Skeletal muscle satellite cell (primary cell): ENCODE results near the gene MTUS2.

Source experiments
- H3K27me3 ChIP-seq: 2 replicates; pipeline ENCODE4 v1.7.0; 2013; ENCODE audit warnings: low read length; ENCODE audit not compliant: control insufficient read depth, insufficient read depth
- H3K36me3 ChIP-seq: 2 replicates; pipeline ENCODE4 v1.7.0; 2013; ENCODE audit warnings: mild to moderate bottlenecking, control low read depth, low read length; ENCODE audit not compliant: insufficient read depth
- H3K4me1 ChIP-seq: 2 replicates; pipeline ENCODE4 v1.7.0; 2013; ENCODE audit warnings: low read length; ENCODE audit not compliant: control insufficient read depth, insufficient read depth
- H3K4me2 ChIP-seq: 2 replicates; pipeline ENCODE4 v1.7.0; 2013; ENCODE audit warnings: mild to moderate bottlenecking, low read length
- H3K4me3 ChIP-seq: 2 replicates; pipeline ENCODE4 v1.7.0; 2013; ENCODE audit warnings: low read length
- H3K9ac ChIP-seq: 2 replicates; pipeline ENCODE4 v1.7.0; 2013; ENCODE audit warnings: mild to moderate bottlenecking, low read depth, low read length, moderate library complexity
- H3K9me3 ChIP-seq: replicated peaks from 2 replicates; pipeline ENCODE4 v1.7.0; 2013; ENCODE audit warnings: mild to moderate bottlenecking, control low read depth, low read length

The MTUS2 gene

DNA sequence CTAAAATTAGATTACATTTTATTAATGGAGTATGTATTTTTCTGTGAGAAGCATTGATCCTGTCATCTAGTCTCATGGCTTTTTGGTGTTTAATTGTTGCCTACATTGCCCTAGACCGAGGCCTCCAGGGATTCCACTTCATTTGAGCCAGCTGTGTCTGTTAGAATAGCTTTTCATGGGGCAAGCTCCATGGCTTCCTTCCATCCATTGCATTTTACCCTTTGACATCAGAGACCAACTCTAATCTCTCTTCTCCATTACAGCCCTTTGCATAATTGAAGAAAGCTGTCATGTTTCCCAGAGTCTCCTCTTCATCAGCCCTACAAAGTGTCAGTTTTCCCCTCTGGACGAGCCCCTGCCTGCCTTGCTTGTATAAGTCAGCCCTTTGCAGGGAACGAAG, 70.6 kb downstream of the MTUS2 start:
- H3K4me1 ChIP-seq = no peaks in the 10 kb centered on the region
- H3K4me2 ChIP-seq = no peak overlapping the region
- H3K36me3 ChIP-seq = no peaks in the 10 kb centered on the region
- no peaks in the 10 kb centered on the region for H3K27me3 ChIP-seq
- H3K4me3 ChIP-seq = no peak overlapping the region
- no peaks in the 10 kb centered on the region for H3K9me3 ChIP-seq
- no peak overlapping the region for H3K9ac ChIP-seq

GRCh38 chr13:28918030-28918429, 97.9 kb downstream of the MTUS2 start:
- H3K27me3 ChIP-seq = no peaks in the 10 kb centered on the region
- no peaks in the 10 kb centered on the region for H3K4me1 ChIP-seq
- no peaks in the 10 kb centered on the region for H3K36me3 ChIP-seq
- H3K9me3 ChIP-seq = no peaks in the 10 kb centered on the region
- no peak overlapping the region for H3K9ac ChIP-seq
- H3K4me3 ChIP-seq = no peak overlapping the region
- no peak overlapping the region for H3K4me2 ChIP-seq

- H3K4me1 ChIP-seq = no peaks in the 10 kb centered on the region
- H3K36me3 ChIP-seq = no peaks in the 10 kb centered on the region
- no peak overlapping the region for H3K4me2 ChIP-seq
- no peaks in the 10 kb centered on the region for H3K27me3 ChIP-seq
- H3K9me3 ChIP-seq = no peaks in the 10 kb centered on the region
- H3K4me3 ChIP-seq = no peak overlapping the region
- H3K9ac ChIP-seq = no peak overlapping the region
These were observed 102.2 kb downstream of the MTUS2 start for GRCh38 chr13:28922341-28922740.

- no peak overlapping the region for H3K9ac ChIP-seq
- H3K36me3 ChIP-seq = no peaks in the 10 kb centered on the region
- H3K27me3 ChIP-seq = no peaks in the 10 kb centered on the region
- no peaks in the 10 kb centered on the region for H3K4me1 ChIP-seq
- no peaks in the 10 kb centered on the region for H3K9me3 ChIP-seq
- H3K4me2 ChIP-seq = no peak overlapping the region
- H3K4me3 ChIP-seq = no peak overlapping the region
These were observed 115.0 kb downstream of the MTUS2 start for GRCh38 chr13:28935104-28935503.

DNA sequence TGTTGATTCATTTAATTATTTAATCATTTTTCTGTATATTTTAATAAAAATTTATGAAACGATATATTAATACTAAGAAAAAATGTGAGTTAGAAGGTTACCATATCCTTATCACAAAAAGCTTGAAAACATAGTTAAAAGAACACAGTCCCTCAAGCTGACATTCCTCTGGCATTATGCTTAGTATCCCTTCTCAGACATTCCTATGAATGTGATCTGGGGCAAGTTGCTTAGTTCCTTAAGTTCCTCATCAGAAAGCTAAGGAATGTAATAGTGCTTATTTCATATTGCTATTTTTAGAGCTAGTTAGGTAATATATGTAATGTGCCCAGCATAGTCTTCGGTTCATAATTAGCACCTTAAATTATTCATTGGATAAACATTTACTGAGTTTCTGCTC, 122.8 kb downstream of the MTUS2 start:
- no peaks in the 10 kb centered on the region for H3K4me1 ChIP-seq
- H3K9ac ChIP-seq = no peak overlapping the region
- H3K36me3 ChIP-seq = no peaks in the 10 kb centered on the region
- no peak overlapping the region for H3K4me3 ChIP-seq
- H3K4me2 ChIP-seq = no peak overlapping the region
- no peaks in the 10 kb centered on the region for H3K9me3 ChIP-seq
- no peaks in the 10 kb centered on the region for H3K27me3 ChIP-seq

DNA sequence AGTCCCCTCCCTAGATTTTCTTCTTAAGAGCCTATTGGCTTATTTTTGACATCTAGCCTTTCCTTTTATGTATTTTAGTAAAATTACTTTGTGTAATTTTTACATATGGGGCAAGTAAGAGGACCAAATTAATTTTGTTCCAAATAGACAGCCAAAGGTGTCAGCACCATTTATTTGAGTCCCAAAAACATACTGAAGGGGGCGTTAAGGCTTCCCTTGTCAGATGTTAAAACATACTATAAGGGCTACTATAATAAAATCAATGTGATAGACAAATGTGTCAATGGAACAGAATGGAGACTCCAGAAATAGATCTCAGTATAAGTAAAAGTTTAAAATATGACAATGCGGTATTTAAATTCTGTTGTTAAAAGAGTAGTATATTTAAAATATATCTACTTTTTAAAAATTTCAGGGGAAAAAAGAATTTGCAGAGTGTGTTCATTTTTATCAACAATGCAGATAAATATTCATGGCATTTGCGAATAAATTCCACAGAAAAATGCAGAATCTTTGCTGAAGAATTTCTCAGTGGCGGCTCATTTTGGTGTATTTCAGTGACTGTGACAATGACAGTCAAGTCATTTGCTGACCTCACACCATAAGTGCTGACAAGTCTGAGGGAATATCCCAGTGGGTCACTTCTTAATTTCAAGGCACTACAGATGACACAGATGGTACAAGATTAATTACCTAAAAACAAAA, 133.7 kb downstream of the MTUS2 start:
- H3K27me3 ChIP-seq = no peaks in the 10 kb centered on the region
- H3K9ac ChIP-seq = no peak overlapping the region
- no peak overlapping the region for H3K4me2 ChIP-seq
- H3K36me3 ChIP-seq = no peaks in the 10 kb centered on the region
- H3K4me1 ChIP-seq = no peaks in the 10 kb centered on the region
- no peaks in the 10 kb centered on the region for H3K9me3 ChIP-seq
- H3K4me3 ChIP-seq = no peak overlapping the region

DNA sequence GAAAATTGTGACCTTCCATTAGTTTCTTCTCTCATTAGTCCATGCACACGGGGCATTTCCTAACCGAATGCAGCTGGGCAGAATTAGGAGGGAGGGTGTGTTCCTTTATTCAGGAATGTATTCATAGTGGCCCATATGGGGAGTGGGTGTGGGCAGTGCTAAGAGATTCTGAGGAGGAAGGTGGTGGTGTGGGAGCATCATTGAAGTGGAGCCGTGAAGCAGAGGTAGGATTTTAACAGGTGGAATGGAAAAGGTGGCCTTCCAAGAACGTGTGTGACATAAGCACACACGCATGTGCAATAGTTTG, 134.2 kb downstream of the MTUS2 start:
- Histone ChIP-seq H3K4me1 (no peaks in the 10 kb centered on the region), H3K4me2 (no peak overlapping the region), H3K36me3 (no peaks in the 10 kb centered on the region), H3K4me3 (no peak overlapping the region), H3K9ac (no peak overlapping the region), H3K9me3 (no peaks in the 10 kb centered on the region), H3K27me3 (no peaks in the 10 kb centered on the region)

GRCh38 chr13:28954810-28955209, 134.7 kb downstream of the MTUS2 start:
- H3K4me2 ChIP-seq = no peak overlapping the region
- no peaks in the 10 kb centered on the region for H3K4me1 ChIP-seq
- H3K27me3 ChIP-seq = no peaks in the 10 kb centered on the region
- H3K9me3 ChIP-seq = no peaks in the 10 kb centered on the region
- H3K9ac ChIP-seq = no peak overlapping the region
- no peak overlapping the region for H3K4me3 ChIP-seq
- H3K36me3 ChIP-seq = no peaks in the 10 kb centered on the region

GRCh38 chr13:28955264-28955966, 135.3 kb downstream of the MTUS2 start:
- no peaks in the 10 kb centered on the region for H3K9me3 ChIP-seq
- H3K27me3 ChIP-seq = no peaks in the 10 kb centered on the region
- H3K36me3 ChIP-seq = no peaks in the 10 kb centered on the region
- no peak overlapping the region for H3K9ac ChIP-seq
- H3K4me1 ChIP-seq = no peaks in the 10 kb centered on the region
- no peak overlapping the region for H3K4me3 ChIP-seq
- no peak overlapping the region for H3K4me2 ChIP-seq

GRCh38 chr13:28958018-28958417, 137.9 kb downstream of the MTUS2 start:
- Histone ChIP-seq H3K4me2 (no peak overlapping the region), H3K36me3 (no peaks in the 10 kb centered on the region), H3K9me3 (no peaks in the 10 kb centered on the region), H3K27me3 (no peaks in the 10 kb centered on the region), H3K9ac (no peak overlapping the region), H3K4me3 (no peak overlapping the region), H3K4me1 (no peaks in the 10 kb centered on the region)

DNA sequence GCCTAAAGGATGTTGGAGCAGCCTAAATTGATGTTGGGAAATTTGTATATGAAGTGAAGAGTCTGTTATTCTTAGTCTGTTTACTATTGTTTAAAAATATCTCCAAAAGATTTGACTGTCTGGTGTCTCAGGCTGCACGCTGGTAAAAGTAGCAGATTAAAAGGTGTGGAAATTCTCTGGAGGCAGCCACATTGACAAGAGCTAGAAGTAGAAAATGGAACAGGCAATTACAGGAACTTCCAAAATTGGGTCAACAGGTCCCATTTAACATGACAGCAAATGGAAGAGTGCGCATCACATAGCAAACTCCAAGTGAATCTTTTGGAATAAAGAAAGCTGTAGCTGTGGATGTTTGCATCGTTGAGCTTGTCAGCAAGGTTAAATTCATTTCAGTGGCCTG, 138.3 kb downstream of the MTUS2 start:
- Histone ChIP-seq H3K4me1 (no peaks in the 10 kb centered on the region), H3K4me3 (no peak overlapping the region), H3K36me3 (no peaks in the 10 kb centered on the region), H3K9ac (no peak overlapping the region), H3K27me3 (no peaks in the 10 kb centered on the region), H3K9me3 (no peaks in the 10 kb centered on the region), H3K4me2 (no peak overlapping the region)

GRCh38 chr13:28964052-28964451, 143.9 kb downstream of the MTUS2 start:
- no peak overlapping the region for H3K9ac ChIP-seq
- H3K4me3 ChIP-seq = no peak overlapping the region
- no peaks in the 10 kb centered on the region for H3K36me3 ChIP-seq
- H3K4me1 ChIP-seq = no peaks in the 10 kb centered on the region
- no peaks in the 10 kb centered on the region for H3K9me3 ChIP-seq
- no peaks in the 10 kb centered on the region for H3K27me3 ChIP-seq
- no peak overlapping the region for H3K4me2 ChIP-seq
